Transverse colon (tissue), 4 donors: ENCODE results near the gene ARHGAP6. TPM values are rescaled to one million over a fixed set of nuclear protein-coding genes. Genes with fewer than 3 reads are reported as not detected.

Experiments
- DNase-seq: peaks from one replicate; pipeline ENCODE4 v3.0.0-alpha.2; 2019
- H3K27ac ChIP-seq, 4 donors: fragments of 200-600 bp; sonication (generic); 2 replicates each; pipeline ENCODE4 v1.5.1; 2016 to 2018; ENCODE audit warnings: inconsistent platforms in 4 of 4
- H3K27me3 ChIP-seq: fragments of 200-600 bp; sonication (generic); 2 replicates; pipeline ENCODE4 v1.5.1; 2017; ENCODE audit warnings: inconsistent platforms
- H3K36me3 ChIP-seq, 4 donors: fragments of 200-600 bp; sonication (generic); 2 replicates each; pipeline ENCODE4 v1.5.1; 2017 to 2019; ENCODE audit warnings: inconsistent platforms in 4 of 4
- H3K4me1 ChIP-seq, 4 donors: fragments of 200-600 bp; sonication (generic); 2 replicates each; pipeline ENCODE4 v1.5.1; 2017 to 2020; ENCODE audit warnings: inconsistent platforms in 4 of 4
- H3K4me3 ChIP-seq, 4 donors: fragments of 200-600 bp; sonication (generic); 1 replicate in 1 of 4; 2 replicates in 3 of 4; pipeline versions ENCODE4 v1.5.1 to v1.6.1; 2017 to 2019; ENCODE audit warnings: inconsistent platforms in 4 of 4
- H3K9me3 ChIP-seq, 2 donors: fragments of 200-600 bp; sonication (generic); 2 replicates each; pipeline ENCODE4 v1.5.1; 2017 to 2019; ENCODE audit warnings: inconsistent platforms in 2 of 2
- EP300 ChIP-seq: sonication (generic); formaldehyde crosslinking; IDR thresholded peaks from one replicate; pipeline ENCODE4 v1.6.1; 2017; ENCODE audit warnings: antibody characterized with exemption, low read depth
- POLR2A ChIP-seq: fragments of 450-650 bp; IDR thresholded peaks from one replicate; pipeline ENCODE4 v1.6.1; 2016; ENCODE audit warnings: antibody characterized with exemption, mild to moderate bottlenecking, moderate library complexity
- POLR2AphosphoS5 ChIP-seq, 3 donors: sonication (generic); formaldehyde crosslinking; IDR thresholded peaks; one replicate each; pipeline ENCODE4 v1.6.1; 2016; ENCODE audit warnings: antibody characterized with exemption in 3 of 3
- WGBS, 2 donors: methylation state at CpG; one replicate each; pipeline ENCODE4 v1.1.5; 2018; ENCODE audit warnings: low coverage in 1 of 2; 5-methylcytosine and 5-hydroxymethylcytosine counted together
- in situ Hi-C, 4 donors: fragments of 200-750 bp; cut with MboI; loops; one replicate each; pipeline versions ENCODE4 v1.15.0 to v1.15.1; 2017; ENCODE audit warnings: low sequenced_read_pairs in 3 of 4, low pct_ligation_motif_present in 1 of 4, low pct_unique_long_range_greater_than_20kb in 1 of 4
- intact Hi-C: fragments of 100-400 bp; cut with DNase I; formaldehyde crosslinking; loops from one replicate; pipeline ENCODE4 v1.15.1; 2023; ENCODE audit warnings: low total_unique reads
- total RNA-seq, 4 donors: library from RNA; depleted of rRNA; stranded (reverse); fragments of >200 nt; gene quantifications; one replicate each; pipeline ENCODE4 v1.1.0, GENCODE V29; 2016
- TF ChIP-seq, protein P1 (sequence below), 5 experiments: fragments of 200-600 bp in 3 of 5; fragments of 450-650 bp in 2 of 5; sonication (generic) in 3 of 5; IDR thresholded peaks; 1 replicate in 2 of 5; 2 replicates in 3 of 5; pipeline ENCODE4 v1.5.1; 2016 to 2017; ENCODE audit warnings: antibody characterized with exemption in 5 of 5, inconsistent platforms in 3 of 5, mild to moderate bottlenecking in 2 of 5, moderate library complexity in 1 of 5

The ARHGAP6 gene
- total RNA-seq, 4 donors from 2014 or later, result 5.0 to 12.4 (median 9.0) TPM

DNA sequence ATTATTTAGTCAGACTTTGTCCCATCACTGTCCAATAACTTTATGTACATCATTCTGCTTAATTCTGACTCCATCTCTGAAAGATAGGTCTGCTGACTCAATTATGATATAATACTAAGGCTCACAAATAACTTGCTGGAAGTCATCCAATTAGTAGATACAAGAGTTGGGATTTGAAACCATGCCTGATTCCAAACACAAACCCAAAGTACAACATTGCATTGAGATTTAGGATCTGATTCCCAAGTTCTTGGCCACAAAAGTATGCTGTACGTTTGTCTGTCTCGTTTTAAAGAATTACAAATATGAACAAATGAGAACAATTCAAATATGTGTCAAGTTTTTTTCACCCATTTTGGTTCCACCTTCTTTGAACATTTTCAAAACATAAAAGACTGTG lies 263.8 kb downstream of the ARHGAP6 start:
- whole genome bisulfite sequencing, 2 donors, result 30 to 60% methylated on average over 2 of the region's 2 CpGs

DNA sequence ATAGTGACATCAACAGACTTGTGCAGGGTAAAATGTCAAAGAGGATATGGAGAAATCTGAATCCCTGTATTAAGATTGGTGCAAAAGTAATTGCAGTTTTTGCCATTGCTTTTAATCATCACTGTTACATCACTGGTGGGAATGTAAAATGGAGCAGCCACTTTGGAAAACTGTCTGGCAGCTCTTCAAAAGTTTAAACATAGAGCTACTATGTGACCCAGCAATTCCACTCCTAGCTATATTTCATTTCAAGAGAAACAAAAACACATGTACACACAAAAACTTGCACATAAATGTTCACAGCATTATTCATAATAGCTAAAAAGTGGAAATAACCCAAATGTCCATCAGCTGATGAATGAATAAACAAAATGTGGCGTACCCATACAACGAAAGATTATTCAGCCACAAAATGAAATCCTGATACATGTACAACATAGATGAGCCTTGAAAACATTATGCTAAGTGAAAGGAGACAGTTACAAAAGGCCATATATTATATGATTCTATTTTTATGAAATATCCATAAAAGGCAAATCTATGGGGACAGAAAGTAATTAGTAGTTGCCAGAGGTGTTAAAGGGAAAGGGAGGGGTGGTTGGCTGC lies 266.1 kb downstream of the ARHGAP6 start:
- intact Hi-C loops, result loop anchor here (5.0 kb wide), 1 partner anchor 222 kb away; no protein-coding TSS in a partner anchor
- Histone ChIP-seq H3K36me3 (no peaks in the 10 kb centered on the region), H3K4me1 (no peaks in the 10 kb centered on the region), H3K27me3 (no peaks in the 10 kb centered on the region), H3K4me3 (no peak overlapping the region), H3K27ac (peak overlapping the region in 1 of 4 donors; percentile 40), H3K9me3 (no peaks in the 10 kb centered on the region)
- TF ChIP-seq, protein P1, sequence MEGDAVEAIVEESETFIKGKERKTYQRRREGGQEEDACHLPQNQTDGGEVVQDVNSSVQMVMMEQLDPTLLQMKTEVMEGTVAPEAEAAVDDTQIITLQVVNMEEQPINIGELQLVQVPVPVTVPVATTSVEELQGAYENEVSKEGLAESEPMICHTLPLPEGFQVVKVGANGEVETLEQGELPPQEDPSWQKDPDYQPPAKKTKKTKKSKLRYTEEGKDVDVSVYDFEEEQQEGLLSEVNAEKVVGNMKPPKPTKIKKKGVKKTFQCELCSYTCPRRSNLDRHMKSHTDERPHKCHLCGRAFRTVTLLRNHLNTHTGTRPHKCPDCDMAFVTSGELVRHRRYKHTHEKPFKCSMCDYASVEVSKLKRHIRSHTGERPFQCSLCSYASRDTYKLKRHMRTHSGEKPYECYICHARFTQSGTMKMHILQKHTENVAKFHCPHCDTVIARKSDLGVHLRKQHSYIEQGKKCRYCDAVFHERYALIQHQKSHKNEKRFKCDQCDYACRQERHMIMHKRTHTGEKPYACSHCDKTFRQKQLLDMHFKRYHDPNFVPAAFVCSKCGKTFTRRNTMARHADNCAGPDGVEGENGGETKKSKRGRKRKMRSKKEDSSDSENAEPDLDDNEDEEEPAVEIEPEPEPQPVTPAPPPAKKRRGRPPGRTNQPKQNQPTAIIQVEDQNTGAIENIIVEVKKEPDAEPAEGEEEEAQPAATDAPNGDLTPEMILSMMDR (IDR thresholded peaks at IDR 0.05), result no peak
- no peak for DNase-seq
- WGBS, 2 donors, result 71% methylated on average over 2 of the region's 2 CpGs; no CpG with 5 or more reads in 1 of the 2 donors
- in situ Hi-C loops, result loop anchor here in 1 of 4 donors (25.0 kb wide), 1 partner anchor 237 kb away; no protein-coding TSS in a partner anchor

More for the DNA sequence above, 263.8 kb downstream of the ARHGAP6 start:
- Histone ChIP-seq H3K4me1 (no peaks in the 10 kb centered on the region), H3K27me3 (no peaks in the 10 kb centered on the region), H3K27ac (no peak overlapping the region), H3K4me3 (no peak overlapping the region), H3K9me3 (no peaks in the 10 kb centered on the region), H3K36me3 (no peaks in the 10 kb centered on the region)
- in situ Hi-C loops (no loop called here), intact Hi-C loops (no loop called here)
- TF ChIP-seq POLR2AphosphoS5 (IDR thresholded peaks at IDR 0.05) (no peak), POLR2A (no peak), EP300 (no peak)
- DNase-seq, result no peak

DNA sequence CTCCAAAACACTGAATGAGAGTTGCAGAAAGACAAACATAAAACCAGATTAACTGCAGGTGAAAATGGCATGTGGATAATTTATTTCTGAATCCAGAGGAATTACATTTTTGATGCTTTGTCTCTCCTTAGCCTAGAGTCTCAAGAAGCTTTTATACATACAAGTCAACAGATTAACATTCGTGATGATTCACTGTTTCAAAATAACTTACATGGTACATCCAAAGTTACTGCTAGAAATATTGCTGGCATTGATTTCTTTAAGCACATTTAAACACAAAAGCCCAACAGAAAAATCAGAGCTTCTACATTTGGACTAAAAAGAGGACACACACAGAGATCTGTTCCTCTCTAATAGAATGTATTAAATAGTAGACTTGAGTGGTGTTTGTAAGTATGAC lies 266.9 kb downstream of the ARHGAP6 start:
- in situ Hi-C loops, result loop anchor here in 1 of 4 donors (25.0 kb wide), 1 partner anchor 236 kb away; no protein-coding TSS in a partner anchor
- Histone ChIP-seq H3K4me1 (no peaks in the 10 kb centered on the region), H3K4me3 (no peak overlapping the region), H3K36me3 (no peaks in the 10 kb centered on the region), H3K9me3 (no peaks in the 10 kb centered on the region), H3K27ac (peak overlapping the region in 2 of 4 donors; percentile 10 to 40), H3K27me3 (no peaks in the 10 kb centered on the region)
- intact Hi-C loops, result loop anchor here (5.0 kb wide), 1 partner anchor 221 kb away; no protein-coding TSS in a partner anchor
- TF ChIP-seq, protein P1 (IDR thresholded peaks at IDR 0.05), result no peak
- TF ChIP-seq POLR2AphosphoS5 (IDR thresholded peaks at IDR 0.05) (no peak), POLR2A (no peak), EP300 (no peak)
- WGBS, 2 donors, result 25 to 71% methylated on average over 1 of the region's 1 CpG
- DNase-seq, result no peak

DNA sequence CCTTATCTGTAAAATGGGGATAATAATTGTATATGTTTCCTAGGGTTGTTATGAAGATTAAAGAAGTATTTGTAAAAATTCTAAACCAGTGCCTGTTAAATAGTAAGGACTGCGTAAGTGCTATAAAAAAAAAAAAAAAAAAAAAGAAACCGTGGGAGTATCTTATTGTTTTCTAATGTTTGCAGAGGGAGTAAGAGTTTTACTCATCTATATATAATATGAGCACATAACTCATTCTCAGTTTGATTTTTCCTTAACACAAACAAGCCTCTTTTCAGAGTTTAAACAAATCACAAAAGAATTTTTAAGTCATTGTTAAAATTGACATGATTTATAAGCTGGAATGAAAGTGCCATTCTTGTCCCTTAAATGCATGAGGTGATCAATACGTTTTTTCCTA lies 267.6 kb downstream of the ARHGAP6 start:
- Histone ChIP-seq H3K27me3 (no peaks in the 10 kb centered on the region), H3K4me3 (no peak overlapping the region), H3K9me3 (no peaks in the 10 kb centered on the region), H3K4me1 (no peaks in the 10 kb centered on the region), H3K27ac (peak overlapping the region in 1 of 4 donors; percentile 10), H3K36me3 (no peaks in the 10 kb centered on the region)
- 39 to 41% methylated on average over 2 to 3 of the region's 3 CpGs for WGBS, 2 donors
- no peak for TF ChIP-seq EP300
- no peak for TF ChIP-seq POLR2AphosphoS5 (IDR thresholded peaks at IDR 0.05)
- TF ChIP-seq POLR2A, result no peak
- TF ChIP-seq, protein P1 (IDR thresholded peaks at IDR 0.05), result no peak
- DNase-seq, result no peak
- intact Hi-C loops, result loop anchor here (5.0 kb wide), 1 partner anchor 221 kb away; no protein-coding TSS in a partner anchor
- in situ Hi-C loops, result loop anchor here in 1 of 4 donors (25.0 kb wide), 1 partner anchor 236 kb away; no protein-coding TSS in a partner anchor
